ENCODE data around the gene CYTL1. TPM values are rescaled to one million over a fixed set of nuclear protein-coding genes. Genes with fewer than 3 reads are reported as not detected.

CYTL1 gene
- total RNA-seq, 4 donors from 2014 or later: 0.68 TPM; not detected in 3

GRCh38 chr4:5027346-5027745, 8.1 kb upstream of the CYTL1 start:
- DNase-seq (ENCODE audit: low spot score in 2 of 2): no peak
- Histone ChIP-seq H3K4me3 (no peak overlapping the region), H3K27ac (no peak overlapping the region), H3K36me3 (no peaks in the 10 kb centered on the region), H3K4me1 (no peaks in the 10 kb centered on the region), H3K27me3 (no peaks in the 10 kb centered on the region), H3K9me3 (no peaks in the 10 kb centered on the region)
- TF ChIP-seq CTCF (IDR thresholded peaks at IDR 0.05) (no peak), POLR2AphosphoS5 (IDR thresholded peaks at IDR 0.05) (no peak), EP300 (IDR thresholded peaks at IDR 0.05) (no peak), POLR2A (IDR thresholded peaks at IDR 0.05) (no peak)

- H3K4me1 ChIP-seq: no peaks in the 10 kb centered on the region
- DNase-seq (ENCODE audit: low spot score in 2 of 2): no peak
- H3K27me3 ChIP-seq: no peaks in the 10 kb centered on the region
- H3K27ac ChIP-seq: no peak overlapping the region
- no peaks in the 10 kb centered on the region for H3K36me3 ChIP-seq
- 86% methylated on average over 3 of the region's 3 CpGs for WGBS
- no peak overlapping the region for H3K4me3 ChIP-seq
- no peak for TF ChIP-seq POLR2A (IDR thresholded peaks at IDR 0.05)
- no peak for TF ChIP-seq EP300 (IDR thresholded peaks at IDR 0.05)
- no peak for TF ChIP-seq CTCF (IDR thresholded peaks at IDR 0.05)
- TF ChIP-seq POLR2AphosphoS5 (IDR thresholded peaks at IDR 0.05): no peak
- no peaks in the 10 kb centered on the region for H3K9me3 ChIP-seq
Measured at GRCh38 chr4:5026371-5026770, 7.1 kb upstream of the CYTL1 start.

GRCh38 chr4:5024673-5025072, 5.4 kb upstream of the CYTL1 start:
- no peaks in the 10 kb centered on the region for H3K9me3 ChIP-seq
- H3K36me3 ChIP-seq: no peaks in the 10 kb centered on the region
- DNase-seq (ENCODE audit: low spot score in 2 of 2): no peak
- no peak for TF ChIP-seq CTCF (IDR thresholded peaks at IDR 0.05)
- no peak for TF ChIP-seq POLR2AphosphoS5 (IDR thresholded peaks at IDR 0.05)
- no peak for TF ChIP-seq POLR2A (IDR thresholded peaks at IDR 0.05)
- no peak for TF ChIP-seq EP300 (IDR thresholded peaks at IDR 0.05)
- no peak overlapping the region for H3K4me3 ChIP-seq
- peaks cover 4% of the 10 kb centered on the region for H3K27me3 ChIP-seq
- H3K4me1 ChIP-seq: no peaks in the 10 kb centered on the region
- peak overlapping the region; percentile 26 for H3K27ac ChIP-seq
- 63% methylated on average over 5 of the region's 6 CpGs for WGBS

GRCh38 chr4:5021546-5021945, 2.3 kb upstream of the CYTL1 start:
- no peak overlapping the region for H3K27ac ChIP-seq
- no peak for DNase-seq (ENCODE audit: low spot score in 2 of 2)
- H3K4me3 ChIP-seq: no peak overlapping the region
- no peaks in the 10 kb centered on the region for H3K36me3 ChIP-seq
- peaks cover 20% of the 10 kb centered on the region for H3K27me3 ChIP-seq
- WGBS: 77% methylated on average over 3 of the region's 3 CpGs
- H3K9me3 ChIP-seq: no peaks in the 10 kb centered on the region
- H3K4me1 ChIP-seq: peaks cover 6% of the 10 kb centered on the region
- TF ChIP-seq POLR2AphosphoS5 (IDR thresholded peaks at IDR 0.05): no peak
- TF ChIP-seq CTCF (IDR thresholded peaks at IDR 0.05): no peak
- TF ChIP-seq EP300 (IDR thresholded peaks at IDR 0.05): no peak
- TF ChIP-seq POLR2A (IDR thresholded peaks at IDR 0.05): no peak

GRCh38 chr4:5020341-5020740, 1.1 kb upstream of the CYTL1 start:
- DNase-seq (ENCODE audit: low spot score in 2 of 2): no peak
- Histone ChIP-seq H3K4me1 (peaks cover 6% of the 10 kb centered on the region), H3K27me3 (peaks cover 28% of the 10 kb centered on the region), H3K9me3 (no peaks in the 10 kb centered on the region), H3K27ac (no peak overlapping the region), H3K36me3 (no peaks in the 10 kb centered on the region), H3K4me3 (no peak overlapping the region)
- TF ChIP-seq POLR2AphosphoS5 (IDR thresholded peaks at IDR 0.05): no peak
- no peak for TF ChIP-seq EP300 (IDR thresholded peaks at IDR 0.05)
- no peak for TF ChIP-seq CTCF (IDR thresholded peaks at IDR 0.05)
- no peak for TF ChIP-seq POLR2A (IDR thresholded peaks at IDR 0.05)
- 100% methylated on average over 1 of the region's 1 CpG for WGBS
